ENCODE results near the gene ID2.
"Not testable (repeated sequence)": the region's sequence is repeated elsewhere in the genome, so short reads cannot be mapped to it uniquely, and the experiment has no call there.

ID2 gene

GRCh38 chr2:8691859-8692437 lies 10.1 kb downstream of the ID2 start:
- no peak for DNase-seq

DNA sequence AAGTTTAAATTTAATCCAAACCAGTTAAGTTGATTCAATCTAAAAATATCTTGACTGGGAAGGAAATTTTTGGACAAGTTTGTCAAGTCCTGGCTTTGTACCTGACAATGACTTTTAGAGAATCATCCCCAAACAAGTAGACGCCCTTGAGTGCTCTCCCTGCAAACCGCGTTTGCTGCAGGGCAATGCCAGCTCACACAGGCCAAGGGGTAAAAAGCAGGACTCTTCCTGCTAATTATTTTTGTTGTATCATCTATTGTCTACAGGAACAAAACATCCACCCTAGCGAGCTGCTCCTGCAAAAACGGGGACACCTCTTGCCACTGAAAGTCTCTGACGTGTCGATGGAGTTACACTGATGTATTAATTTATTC lies 10.9 kb downstream of the ID2 start:
- no peak for DNase-seq

GRCh38 chr2:8693157-8693821 lies 11.4 kb downstream of the ID2 start:
- DNase-seq: no peak

- DNase-seq: no peak
Observed at GRCh38 chr2:8694737-8695136, 12.9 kb downstream of the ID2 start.

DNA sequence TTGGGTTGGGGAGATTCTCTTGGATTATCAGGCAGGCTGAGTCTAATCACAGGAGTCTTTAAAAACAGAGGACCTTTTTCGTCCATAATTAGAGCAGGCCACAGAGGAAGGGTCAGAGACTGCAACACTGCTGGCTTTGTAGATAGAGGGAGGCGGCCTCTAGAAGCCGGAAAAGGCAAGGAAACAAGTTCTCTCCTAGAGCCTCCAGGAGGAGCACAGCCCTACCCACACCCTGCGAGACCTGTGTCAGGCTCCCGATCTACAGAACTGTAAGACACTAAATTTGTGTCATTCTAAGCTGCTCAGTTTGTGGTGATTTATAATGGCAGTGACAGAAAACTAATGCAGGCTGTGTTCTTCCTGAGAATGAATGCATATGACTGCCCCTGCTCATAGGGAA lies 15.3 kb downstream of the ID2 start:
- DNase-seq: no peak

GRCh38 chr2:8699839-8700238 lies 18.0 kb downstream of the ID2 start:
- DNase-seq: no peak

DNA sequence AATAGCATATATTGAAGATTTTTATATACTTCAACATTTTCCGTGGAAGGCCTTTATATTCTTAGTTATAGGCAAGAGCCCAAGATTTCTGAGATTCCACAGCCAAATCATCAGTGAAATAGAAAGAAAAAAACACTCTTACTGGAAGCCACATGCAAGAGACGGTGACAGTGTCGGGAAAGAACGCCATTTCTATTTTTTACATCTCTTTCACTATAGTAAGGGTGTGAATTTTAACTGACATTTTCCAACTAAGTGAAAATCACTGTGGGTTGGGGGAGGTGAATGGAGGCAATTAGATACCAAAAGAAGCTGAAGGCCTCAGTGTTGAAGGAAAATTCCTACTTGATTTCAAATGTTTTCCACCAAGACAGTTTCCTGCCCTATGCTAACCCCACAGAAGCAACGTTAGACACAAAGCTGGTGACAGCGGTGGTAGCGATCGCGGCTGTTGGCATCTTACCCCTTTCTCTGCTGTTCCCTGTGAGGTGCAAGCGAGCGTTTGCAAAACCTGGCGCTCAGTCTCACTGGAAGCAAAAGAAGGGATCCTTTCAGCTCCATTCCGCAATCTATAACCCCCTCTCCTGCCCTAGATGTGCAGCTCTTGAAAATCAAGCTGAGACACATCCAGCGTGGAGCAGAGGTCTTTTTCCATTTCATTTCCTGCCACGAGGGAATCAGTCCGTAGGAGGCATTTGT lies 20.0 kb downstream of the ID2 start:
- no peak for DNase-seq

GRCh38 chr2:8704906-8705305 lies 23.1 kb downstream of the ID2 start:
- no peak for DNase-seq

DNA sequence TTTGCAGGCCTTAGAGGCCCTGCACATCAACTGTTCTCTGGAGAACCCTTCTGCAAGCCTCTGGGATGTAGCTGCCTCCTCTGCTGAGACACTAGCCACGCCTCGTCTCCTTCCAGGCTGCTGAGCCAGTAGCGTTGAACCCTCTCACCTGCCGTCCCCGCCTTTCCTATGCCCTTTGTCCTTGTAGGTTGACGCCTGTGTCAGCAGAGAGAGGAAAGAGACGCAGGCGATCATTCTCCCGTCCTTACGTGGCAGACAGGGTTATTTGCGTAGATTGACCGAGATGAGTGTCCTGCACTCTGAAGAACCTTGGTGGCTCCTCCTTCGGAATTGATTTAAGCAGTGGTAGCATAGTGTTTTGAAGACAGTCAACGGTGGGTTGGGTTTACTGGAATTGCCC lies 27.8 kb downstream of the ID2 start:
- DNase-seq: no peak

- DNase-seq: no peak
Observed at GRCh38 chr2:8710951-8711350, 29.1 kb downstream of the ID2 start.

- no peak for DNase-seq
Observed at GRCh38 chr2:8714283-8714682, 32.4 kb downstream of the ID2 start.

DNA sequence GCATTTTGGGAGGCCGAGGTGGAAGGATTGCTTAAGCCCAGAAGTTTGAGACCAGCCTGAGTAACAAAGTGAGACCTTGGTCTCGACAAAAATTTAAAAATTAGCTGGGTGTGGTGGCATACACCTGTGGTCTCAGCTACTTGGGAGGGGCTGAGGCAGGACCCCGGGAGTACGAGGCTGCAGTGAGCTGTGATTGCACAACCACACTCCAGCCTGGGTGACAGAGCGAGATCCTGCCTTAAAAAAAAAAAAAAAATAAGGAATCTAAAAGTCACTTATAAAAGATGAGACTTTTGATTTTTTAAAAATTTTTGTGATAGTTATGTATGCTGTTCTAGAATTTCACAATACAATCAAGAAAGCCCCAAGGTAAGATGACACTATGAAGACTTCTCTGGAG lies 33.1 kb downstream of the ID2 start:
- no peak for DNase-seq

GRCh38 chr2:8719528-8719927 lies 37.7 kb downstream of the ID2 start:
- no peak for DNase-seq

GRCh38 chr2:8720741-8721140 lies 38.9 kb downstream of the ID2 start:
- no peak for DNase-seq

DNA sequence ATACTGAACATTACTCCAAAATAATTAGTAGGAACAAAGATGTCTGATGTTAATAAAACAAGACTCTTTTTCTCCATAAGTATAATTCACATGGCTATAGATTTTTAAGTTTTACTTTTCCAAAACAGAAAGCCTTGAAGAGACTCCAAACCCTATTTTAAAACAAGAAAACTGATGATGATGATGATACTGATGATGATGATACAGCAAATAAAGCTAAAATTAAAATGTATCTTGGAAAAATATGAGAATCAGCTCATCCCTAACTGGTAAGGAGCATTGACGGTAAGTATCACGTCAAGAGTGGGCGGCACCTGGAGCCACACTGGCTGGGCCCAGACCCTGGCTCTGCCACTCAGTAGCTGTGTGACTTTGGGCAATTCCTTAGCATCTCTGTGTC lies 39.6 kb downstream of the ID2 start:
- DNase-seq: no peak

GRCh38 chr2:8722986-8723385 lies 41.1 kb downstream of the ID2 start:
- DNase-seq: no peak

DNA sequence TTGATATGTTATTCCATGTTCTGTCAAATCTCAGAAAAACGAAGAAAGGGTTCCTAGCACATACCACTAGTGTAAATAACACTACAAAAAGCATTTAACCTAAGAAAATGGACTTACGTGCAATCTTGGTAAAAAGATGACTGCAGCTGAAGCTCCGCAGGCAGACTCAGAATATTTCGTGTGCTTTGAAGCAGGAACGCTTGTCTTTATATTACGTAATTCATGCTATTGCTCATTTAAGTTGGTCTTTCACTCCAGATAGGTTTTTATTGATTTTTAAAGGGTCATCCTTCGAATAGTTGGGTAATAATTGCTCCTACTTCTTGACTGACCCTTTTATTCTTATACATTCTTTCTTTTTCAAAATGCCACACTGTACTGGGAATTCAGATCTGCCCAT lies 44.0 kb downstream of the ID2 start:
- no peak for DNase-seq

DNA sequence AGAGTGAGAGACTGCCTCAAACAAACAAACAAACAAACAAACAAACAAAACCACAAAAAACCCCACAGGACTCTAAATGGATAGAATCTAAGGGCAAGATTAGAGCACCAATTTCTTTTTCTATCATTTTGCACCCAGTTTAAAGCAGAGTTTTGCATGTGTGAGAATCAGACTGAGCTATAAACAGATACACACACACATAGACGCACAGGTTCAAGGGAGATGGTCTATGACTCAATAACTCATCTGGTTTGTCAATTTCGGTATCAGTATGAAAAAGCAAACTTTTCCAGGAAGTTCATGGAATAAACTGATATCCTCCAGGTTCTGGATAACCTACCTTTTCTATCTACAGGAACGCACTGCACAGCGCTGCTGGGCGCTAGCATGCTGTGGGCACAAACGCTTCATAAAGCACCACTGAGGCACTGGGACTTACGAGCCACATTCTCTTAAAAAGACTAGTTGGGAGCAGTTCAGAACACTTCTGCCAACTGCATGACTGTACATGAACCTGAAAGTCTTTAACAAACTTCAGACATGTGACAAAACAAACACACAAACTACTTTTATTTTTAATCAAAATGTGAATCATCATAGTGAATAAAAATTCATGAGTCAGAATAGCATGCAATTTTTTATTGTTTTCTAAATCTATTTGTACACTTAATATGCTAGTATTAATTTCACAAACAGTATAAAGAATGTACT lies 46.6 kb downstream of the ID2 start:
- no peak for DNase-seq

DNA sequence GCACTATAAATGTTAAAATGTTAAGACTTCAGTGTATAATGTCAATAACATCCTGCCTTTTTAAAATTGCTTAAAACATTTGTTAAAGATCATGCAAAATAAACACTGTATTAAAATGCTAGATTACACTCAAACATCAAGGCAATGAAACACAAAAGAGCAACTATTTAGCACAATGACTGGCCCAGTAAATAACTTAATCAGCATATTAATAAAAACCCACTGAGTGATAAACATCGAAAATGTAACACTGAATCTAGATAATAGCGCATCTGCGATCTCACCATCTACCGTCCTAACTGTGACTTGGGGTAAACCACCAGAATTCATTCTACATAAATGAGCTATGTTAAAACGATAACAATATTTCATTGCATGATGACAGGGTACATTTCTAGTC lies 47.2 kb downstream of the ID2 start:
- not testable (repeated sequence) for DNase-seq

DNA sequence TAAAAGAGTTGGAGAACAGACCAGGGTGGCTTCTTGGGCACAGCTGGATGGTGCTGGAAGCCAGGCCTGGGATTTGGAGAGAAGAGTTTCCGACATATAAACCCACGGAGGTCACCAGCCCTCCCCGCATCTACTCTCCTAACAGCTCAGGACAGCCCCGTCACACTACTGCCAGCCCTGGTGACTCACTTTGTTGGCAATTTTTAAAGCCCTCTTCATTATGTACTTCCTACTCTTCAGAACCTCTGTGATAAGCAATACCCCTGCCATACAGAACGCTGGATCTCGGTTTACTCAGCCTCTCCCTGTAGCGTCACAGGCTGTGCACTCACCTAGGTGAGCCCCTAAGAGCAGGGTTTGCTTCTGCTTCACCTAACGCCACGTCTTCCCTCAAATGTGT lies 48.1 kb downstream of the ID2 start:
- DNase-seq: no peak

GRCh38 chr2:8732601-8733000 lies 50.7 kb downstream of the ID2 start:
- DNase-seq: no peak
